CD4-positive, alpha-beta T cell (primary cell): Measurements from ENCODE around the gene MAPKAP1. TPM values are rescaled to one million over a fixed set of nuclear protein-coding genes. Genes with fewer than 3 reads are reported as not detected.

Experiments used
- ATAC-seq: fragments of 200-7000 bp; cut with Tn5 transposase; one replicate; pipeline ENCODE4 v1.10.0; 2022; ENCODE audit warnings: mild to moderate bottlenecking; ENCODE audit not compliant: poor library complexity
- CTCF ChIA-PET: fragments of 350-600 bp; sonication (Branson Sonifier 250); formaldehyde crosslinking; loops from one replicate; lab custom pipeline; 2021; ENCODE audit warnings: antibody characterized with exemption, inconsistent platforms; lab: Charles Lee
- POLR2A ChIA-PET: fragments of 350-600 bp; sonication (Branson Sonifier 250); formaldehyde crosslinking; loops from one replicate; lab custom pipeline; 2021; ENCODE audit warnings: antibody characterized with exemption, inconsistent platforms; lab: Charles Lee
- DNase-seq, 14 experiments: peaks; one replicate each; pipeline ENCODE4 v3.0.0-alpha.2; 2013 to 2020; ENCODE audit warnings: mixed read lengths in 2 of 14
- H3K27ac ChIP-seq, 2 donors: one replicate each; pipeline versions ENCODE4 v1.5.1 to v1.7.0; 2013; ENCODE audit warnings: low read length in 2 of 2, low read depth in 1 of 2, mild to moderate bottlenecking in 1 of 2
- H3K27me3 ChIP-seq, 2 experiments: 1 replicate in 1 of 2; 2 replicates in 1 of 2; pipeline versions ENCODE4 v1.6.1 to v1.7.0; 2013; ENCODE audit warnings: low read length in 2 of 2, control low read depth in 1 of 2, mild to moderate bottlenecking in 1 of 2, moderate library complexity in 1 of 2; ENCODE audit not compliant: insufficient read depth in 2 of 2, control insufficient read depth in 1 of 2
- H3K36me3 ChIP-seq: one replicate; pipeline ENCODE4 v1.6.1; 2013; ENCODE audit warnings: low read length, control low read depth; ENCODE audit not compliant: insufficient read depth
- H3K4me1 ChIP-seq: one replicate; pipeline ENCODE4 v1.6.1; 2013; ENCODE audit warnings: low read length, control low read depth; ENCODE audit not compliant: insufficient read depth
- H3K4me3 ChIP-seq: one replicate; pipeline ENCODE4 v1.5.1; 2013; ENCODE audit warnings: mild to moderate bottlenecking, low read length, moderate library complexity
- H3K9me3 ChIP-seq, 2 experiments: 1 replicate in 1 of 2; 2 replicates in 1 of 2; pipeline versions ENCODE4 v1.6.1 to v1.7.0; 2013; ENCODE audit warnings: low read length in 2 of 2, mild to moderate bottlenecking in 2 of 2, control low read depth in 1 of 2, moderate library complexity in 1 of 2; ENCODE audit not compliant: control insufficient read depth in 1 of 2, insufficient read depth in 1 of 2
- H3K27ac Mint-ChIP-seq: one replicate; pipeline ENCODE4 v1.8.0; 2020; ENCODE audit warnings: mixed read lengths
- H3K27me3 Mint-ChIP-seq: one replicate; pipeline ENCODE4 v1.8.0; 2021; ENCODE audit warnings: mixed read lengths
- H3K36me3 Mint-ChIP-seq: one replicate; pipeline ENCODE4 v1.8.0; 2021; ENCODE audit warnings: low read depth, mixed read lengths
- H3K4me1 Mint-ChIP-seq: one replicate; pipeline ENCODE4 v1.8.0; 2021; ENCODE audit warnings: low read depth, mixed read lengths
- H3K4me3 Mint-ChIP-seq: one replicate; pipeline ENCODE4 v1.8.0; 2020; ENCODE audit warnings: mild to moderate bottlenecking, mixed read lengths
- H3K9me3 Mint-ChIP-seq: one replicate; pipeline ENCODE4 v1.8.0; 2020; ENCODE audit warnings: mixed read lengths
- intact Hi-C, 2 experiments: fragments of 100-400 bp; cut with DNase I in 1 of 2; cut with micrococcal nuclease in 1 of 2; formaldehyde crosslinking; loops; one replicate each; pipeline versions ENCODE4 v1.15.1 to v1.9.0; 2023 to 2025; cut with DNase I, micrococcal nuclease
- total RNA-seq, 174 experiments: library from RNA in 2 of 174; stranded (reverse) in 2 of 174; gene quantifications; one replicate each; pipeline ENCODE4 v1.2.3 and lab custom pipeline; 2021 to 2026
- TF ChIP-seq, protein P1 (sequence below): fragments of 200-600 bp; IDR thresholded peaks from one replicate; pipeline ENCODE4 v1.8.0; 2022; ENCODE audit warnings: antibody characterized with exemption, mild to moderate bottlenecking

The MAPKAP1 gene
- total RNA-seq, 2 experiments from 2014 or later, result 40.3 to 44.9 TPM

DNA sequence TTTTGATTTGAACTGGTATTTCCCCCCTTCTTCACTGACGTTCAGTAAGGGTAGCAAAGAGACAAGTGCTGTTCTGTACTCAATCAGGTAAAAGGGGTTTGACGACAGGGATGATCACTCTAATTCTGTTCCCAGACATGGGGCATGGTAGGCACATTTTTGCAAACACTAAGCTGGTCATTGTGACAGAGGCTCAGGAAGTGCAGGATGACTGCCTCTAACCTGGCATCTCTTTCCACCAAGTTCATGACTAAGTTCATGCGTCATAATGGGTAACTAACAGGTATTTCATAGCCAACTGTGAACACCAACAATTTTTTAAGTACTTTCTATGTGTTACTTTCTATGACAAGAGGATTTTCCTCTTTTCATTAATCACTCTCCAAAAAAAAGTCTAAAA is 166.5 kb downstream of the MAPKAP1 start:
- Histone ChIP-seq H3K27me3 (no peaks in the 10 kb centered on the region), H3K27ac (no peak overlapping the region), H3K4me3 (no peak overlapping the region), H3K9me3 (no peaks in the 10 kb centered on the region), H3K4me1 (no peaks in the 10 kb centered on the region), H3K36me3 (peaks cover 11% of the 10 kb centered on the region)
- intact Hi-C loops, result no loop called here
- H3K4me1 Mint-ChIP-seq, result no peaks in the 10 kb centered on the region
- CTCF ChIA-PET, result no interaction called here
- H3K27me3 Mint-ChIP-seq, result no peaks in the 10 kb centered on the region
- POLR2A ChIA-PET, result no interaction called here
- H3K36me3 Mint-ChIP-seq, result peaks cover 43% of the 10 kb centered on the region
- no peaks in the 10 kb centered on the region for H3K9me3 Mint-ChIP-seq
- no peak overlapping the region for H3K27ac Mint-ChIP-seq
- no peak for DNase-seq
- no peak overlapping the region for H3K4me3 Mint-ChIP-seq
- ATAC-seq, result no peak
- TF ChIP-seq, protein P1, sequence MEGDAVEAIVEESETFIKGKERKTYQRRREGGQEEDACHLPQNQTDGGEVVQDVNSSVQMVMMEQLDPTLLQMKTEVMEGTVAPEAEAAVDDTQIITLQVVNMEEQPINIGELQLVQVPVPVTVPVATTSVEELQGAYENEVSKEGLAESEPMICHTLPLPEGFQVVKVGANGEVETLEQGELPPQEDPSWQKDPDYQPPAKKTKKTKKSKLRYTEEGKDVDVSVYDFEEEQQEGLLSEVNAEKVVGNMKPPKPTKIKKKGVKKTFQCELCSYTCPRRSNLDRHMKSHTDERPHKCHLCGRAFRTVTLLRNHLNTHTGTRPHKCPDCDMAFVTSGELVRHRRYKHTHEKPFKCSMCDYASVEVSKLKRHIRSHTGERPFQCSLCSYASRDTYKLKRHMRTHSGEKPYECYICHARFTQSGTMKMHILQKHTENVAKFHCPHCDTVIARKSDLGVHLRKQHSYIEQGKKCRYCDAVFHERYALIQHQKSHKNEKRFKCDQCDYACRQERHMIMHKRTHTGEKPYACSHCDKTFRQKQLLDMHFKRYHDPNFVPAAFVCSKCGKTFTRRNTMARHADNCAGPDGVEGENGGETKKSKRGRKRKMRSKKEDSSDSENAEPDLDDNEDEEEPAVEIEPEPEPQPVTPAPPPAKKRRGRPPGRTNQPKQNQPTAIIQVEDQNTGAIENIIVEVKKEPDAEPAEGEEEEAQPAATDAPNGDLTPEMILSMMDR, result no peak

DNA sequence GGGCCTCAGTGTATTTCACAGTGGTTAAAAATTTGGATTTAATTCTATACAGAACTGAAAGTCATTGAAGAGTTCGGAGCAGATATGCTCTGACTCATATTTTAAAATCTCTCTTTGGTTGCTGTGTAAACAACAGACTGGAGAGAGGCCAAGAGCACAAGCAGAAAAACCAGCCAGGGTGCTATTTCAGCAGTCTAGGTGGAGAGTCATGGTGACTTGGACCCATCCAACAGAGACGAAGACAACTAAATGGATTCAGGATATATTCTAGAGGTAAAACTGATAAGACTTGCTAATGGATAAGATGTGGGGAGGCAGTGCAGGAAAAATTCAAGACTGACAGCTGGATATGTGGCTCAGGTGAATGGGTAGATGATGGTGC is 168.9 kb downstream of the MAPKAP1 start:
- H3K9me3 Mint-ChIP-seq, result no peaks in the 10 kb centered on the region
- TF ChIP-seq, protein P1, result no peak
- Histone ChIP-seq H3K4me1 (no peaks in the 10 kb centered on the region), H3K27ac (no peak overlapping the region), H3K4me3 (no peak overlapping the region), H3K27me3 (no peaks in the 10 kb centered on the region), H3K36me3 (peaks cover 11% of the 10 kb centered on the region), H3K9me3 (no peaks in the 10 kb centered on the region)
- intact Hi-C loops, result no loop called here
- H3K36me3 Mint-ChIP-seq, result peaks cover 37% of the 10 kb centered on the region
- CTCF ChIA-PET, result no interaction called here
- no peak overlapping the region for H3K4me3 Mint-ChIP-seq
- H3K4me1 Mint-ChIP-seq, result no peaks in the 10 kb centered on the region
- H3K27me3 Mint-ChIP-seq, result no peaks in the 10 kb centered on the region
- ATAC-seq (no peak), DNase-seq (no peak)
- no peak overlapping the region for H3K27ac Mint-ChIP-seq
- POLR2A ChIA-PET, result no interaction called here

GRCh38 chr9:125537442-125538091 is 169.4 kb downstream of the MAPKAP1 start:
- TF ChIP-seq, protein P1, result no peak
- H3K4me1 ChIP-seq, result no peaks in the 10 kb centered on the region
- Mint-ChIP-seq H3K36me3 (peaks cover 32% of the 10 kb centered on the region), H3K27ac (no peak overlapping the region), H3K4me1 (no peaks in the 10 kb centered on the region), H3K4me3 (no peak overlapping the region), H3K27me3 (no peaks in the 10 kb centered on the region), H3K9me3 (no peaks in the 10 kb centered on the region)
- ChIA-PET CTCF (no interaction called here), POLR2A (no interaction called here)
- ATAC-seq (no peak), DNase-seq (no peak)
- no peaks in the 10 kb centered on the region for H3K9me3 ChIP-seq
- H3K27ac ChIP-seq, result no peak overlapping the region
- H3K36me3 ChIP-seq, result peaks cover 11% of the 10 kb centered on the region
- no peaks in the 10 kb centered on the region for H3K27me3 ChIP-seq
- no peak overlapping the region for H3K4me3 ChIP-seq
- intact Hi-C loops, result no loop called here
